CD4-positive, CD25-positive, alpha-beta regulatory T cell (primary cell): ENCODE results near the gene TFF1. TPM values are rescaled to one million over a fixed set of nuclear protein-coding genes. Genes with fewer than 3 reads are reported as not detected.
A peak's percentile ranks its signal among the peaks of the same experiment; 100 is the strongest.

Source experiments
- ATAC-seq, 2 donors: fragments of 150-1000 bp; cut with Tn5 transposase; one replicate each; pipeline ENCODE4 v1.10.0; 2021; ENCODE audit warnings: low read depth in 2 of 2, moderate number of reproducible peaks in 2 of 2, moderate library complexity in 1 of 2
- DNase-seq, 3 donors: peaks; one replicate each; pipeline versions ENCODE4 v3.0.0 to v3.0.0-alpha.2; 2012 to 2022; ENCODE audit warnings: mixed read lengths in 1 of 3
- H3K27ac ChIP-seq: one replicate; pipeline ENCODE4 v1.7.0; 2013; ENCODE audit warnings: mild to moderate bottlenecking, low read length; ENCODE audit not compliant: insufficient read depth, poor library complexity, severe bottlenecking
- H3K27me3 ChIP-seq: one replicate; pipeline ENCODE4 v1.7.0; 2013; ENCODE audit warnings: low read length; ENCODE audit not compliant: control insufficient read depth, insufficient read depth
- H3K36me3 ChIP-seq: one replicate; pipeline ENCODE4 v1.7.0; 2013; ENCODE audit warnings: mild to moderate bottlenecking, low read length, moderate library complexity; ENCODE audit not compliant: control insufficient read depth, insufficient read depth
- H3K4me1 ChIP-seq: 2 replicates; pipeline ENCODE4 v1.7.0; 2013; ENCODE audit warnings: mild to moderate bottlenecking, low read length; ENCODE audit not compliant: insufficient read depth, control insufficient read depth, poor library complexity, severe bottlenecking
- H3K4me3 ChIP-seq: one replicate; pipeline ENCODE4 v1.7.0; 2013; ENCODE audit warnings: low read depth, mild to moderate bottlenecking, low read length, moderate library complexity
- H3K9me3 ChIP-seq, 2 experiments: 1 replicate in 1 of 2; 2 replicates in 1 of 2; pipeline ENCODE4 v1.7.0; 2013; ENCODE audit warnings: low read length in 2 of 2, mild to moderate bottlenecking in 1 of 2, moderate library complexity in 1 of 2; ENCODE audit not compliant: control insufficient read depth in 2 of 2
- H3K27ac Mint-ChIP-seq, 3 donors: one replicate each; pipeline ENCODE4 v1.8.0; 2020 to 2022; ENCODE audit warnings: mild to moderate bottlenecking in 3 of 3, mixed read lengths in 3 of 3, moderate library complexity in 2 of 3
- H3K27me3 Mint-ChIP-seq: one replicate; pipeline ENCODE4 v1.8.0; 2022; ENCODE audit warnings: mild to moderate bottlenecking, mixed read lengths
- H3K36me3 Mint-ChIP-seq: one replicate; pipeline ENCODE4 v1.8.0; 2020; ENCODE audit warnings: mixed read lengths
- H3K4me1 Mint-ChIP-seq, 4 donors: one replicate each; pipeline ENCODE4 v1.8.0; 2020 to 2022; ENCODE audit warnings: mixed read lengths in 4 of 4, mild to moderate bottlenecking in 1 of 4
- H3K4me3 Mint-ChIP-seq, 4 donors: one replicate each; pipeline ENCODE4 v1.8.0; 2020 to 2022; ENCODE audit warnings: mild to moderate bottlenecking in 4 of 4, mixed read lengths in 4 of 4, moderate library complexity in 3 of 4
- H3K9me3 Mint-ChIP-seq, 7 donors: one replicate each; pipeline ENCODE4 v1.8.0; 2020 to 2022; ENCODE audit warnings: mixed read lengths in 7 of 7, mild to moderate bottlenecking in 3 of 7, moderate library complexity in 2 of 7
- polyA plus RNA-seq, 4 donors: library from polyadenylated mRNA; unstranded; fragments of 300-500 nt; fragmentation: Illumina TruSeq; gene quantifications; one replicate each; pipeline ENCODE4 v1.2.3, GENCODE V29; 2021
- total RNA-seq: library from RNA; stranded (reverse); gene quantifications from one replicate; pipeline ENCODE4 v1.2.3, GENCODE V29; 2022

The TFF1 gene
- total and polyA plus RNA-seq, 5 donors from 2014 or later = not detected

DNA sequence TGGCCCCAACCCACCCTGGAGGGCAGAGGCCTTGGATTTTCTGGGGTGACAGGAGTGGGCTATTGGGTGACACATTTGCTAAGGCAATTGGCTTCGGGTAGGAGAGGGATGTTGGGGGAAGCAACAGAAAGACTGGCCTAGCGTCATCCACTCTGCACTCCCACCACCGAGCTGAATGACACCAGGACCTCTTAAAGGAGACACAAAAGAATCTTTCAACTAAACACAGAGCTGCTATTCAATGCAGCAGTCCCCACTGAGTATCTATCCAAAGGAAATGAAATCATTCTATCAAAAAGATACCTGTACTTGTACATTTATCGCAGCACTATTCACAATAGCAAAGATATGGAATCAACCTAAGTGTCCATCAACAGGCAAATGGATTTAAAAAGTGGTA lies 21.7 kb downstream of the TFF1 start:
- no peaks in the 10 kb centered on the region for H3K36me3 Mint-ChIP-seq
- H3K4me1 Mint-ChIP-seq = no peaks in the 10 kb centered on the region
- Histone ChIP-seq H3K4me3 (no peak overlapping the region), H3K9me3 (no peaks in the 10 kb centered on the region), H3K27me3 (no peaks in the 10 kb centered on the region), H3K4me1 (no peaks in the 10 kb centered on the region), H3K27ac (no peak overlapping the region), H3K36me3 (no peaks in the 10 kb centered on the region)
- H3K27me3 Mint-ChIP-seq = no peaks in the 10 kb centered on the region
- ATAC-seq (no peak), DNase-seq (no peak)
- peaks cover 0 to 2% (median 0%) of the 10 kb centered on the region in 7 donors for H3K9me3 Mint-ChIP-seq
- no peak overlapping the region for H3K27ac Mint-ChIP-seq
- H3K4me3 Mint-ChIP-seq = no peak overlapping the region

- Histone ChIP-seq H3K4me1 (no peaks in the 10 kb centered on the region), H3K36me3 (no peaks in the 10 kb centered on the region), H3K4me3 (no peak overlapping the region), H3K27me3 (no peaks in the 10 kb centered on the region), H3K27ac (no peak overlapping the region), H3K9me3 (no peaks in the 10 kb centered on the region)
- Mint-ChIP-seq H3K27me3 (no peaks in the 10 kb centered on the region), H3K9me3 (peaks cover 0 to 2% (median 0%) of the 10 kb centered on the region in 7 donors), H3K27ac (no peak overlapping the region), H3K4me1 (no peaks in the 10 kb centered on the region), H3K4me3 (no peak overlapping the region), H3K36me3 (no peaks in the 10 kb centered on the region)
- DNase-seq (no peak), ATAC-seq (no peak)
Measured at GRCh38 chr21:42343963-42344510, 22.3 kb downstream of the TFF1 start.

- Mint-ChIP-seq H3K27me3 (no peaks in the 10 kb centered on the region), H3K4me1 (peaks cover 0 to 2% (median 0%) of the 10 kb centered on the region in 4 donors), H3K4me3 (no peak overlapping the region), H3K27ac (no peak overlapping the region), H3K9me3 (peaks cover 0 to 2% (median 0%) of the 10 kb centered on the region in 7 donors), H3K36me3 (no peaks in the 10 kb centered on the region)
- ATAC-seq = no peak
- Histone ChIP-seq H3K36me3 (no peaks in the 10 kb centered on the region), H3K4me3 (no peak overlapping the region), H3K27me3 (no peaks in the 10 kb centered on the region), H3K27ac (no peak overlapping the region), H3K4me1 (peaks cover under 1% of the 10 kb centered on the region), H3K9me3 (no peaks in the 10 kb centered on the region)
- DNase-seq = no peak
Measured at GRCh38 chr21:42343556-42343955, 22.8 kb downstream of the TFF1 start.

- Histone ChIP-seq H3K4me3 (no peak overlapping the region), H3K27me3 (no peaks in the 10 kb centered on the region), H3K9me3 (no peaks in the 10 kb centered on the region), H3K4me1 (peaks cover 5% of the 10 kb centered on the region), H3K27ac (no peak overlapping the region), H3K36me3 (no peaks in the 10 kb centered on the region)
- Mint-ChIP-seq H3K4me1 (peaks cover 0 to 4% (median under 1%) of the 10 kb centered on the region in 4 donors), H3K4me3 (no peak overlapping the region), H3K36me3 (no peaks in the 10 kb centered on the region), H3K27me3 (no peaks in the 10 kb centered on the region), H3K27ac (peak overlapping the region in 1 of 3 donors; percentile 60), H3K9me3 (peaks cover 0 to 2% (median 0%) of the 10 kb centered on the region in 7 donors)
- no peak for ATAC-seq
- DNase-seq = no peak
Measured at GRCh38 chr21:42343101-42343500, 23.2 kb downstream of the TFF1 start.

DNA sequence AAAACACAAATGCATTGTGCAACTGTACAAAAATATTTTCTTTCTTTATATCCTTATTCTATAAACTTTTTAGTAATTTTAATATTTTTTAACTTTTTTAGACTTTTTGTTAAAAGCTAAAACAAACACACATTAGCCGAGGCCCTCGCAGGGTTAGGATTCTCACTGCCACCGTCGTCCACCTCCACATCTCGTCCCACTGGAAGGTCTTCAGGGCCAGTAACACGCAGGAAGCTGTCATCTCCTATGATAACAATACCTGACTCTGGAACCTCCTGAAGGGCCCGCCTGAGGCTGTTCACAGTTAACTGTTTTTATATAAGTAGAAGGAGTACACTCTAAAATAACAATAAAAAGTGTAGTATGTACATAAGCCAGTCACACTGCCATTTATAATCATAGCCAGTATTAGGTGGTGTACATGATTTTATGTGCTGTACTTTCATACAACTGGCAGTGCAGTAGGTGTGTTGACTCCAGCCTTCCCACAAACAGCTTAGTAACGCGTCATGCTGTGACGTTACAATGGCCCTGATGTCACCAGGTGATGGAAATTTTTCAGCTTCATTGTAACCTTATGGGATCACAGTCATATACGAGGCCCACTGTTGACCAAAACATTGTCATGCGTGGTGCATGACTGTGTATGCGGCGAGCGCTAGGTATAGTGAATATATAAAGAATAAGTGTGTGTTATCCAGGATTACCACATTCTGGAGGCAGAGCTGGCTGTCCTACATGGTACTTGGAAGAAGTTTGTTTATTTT lies 24.4 kb downstream of the TFF1 start:
- no peaks in the 10 kb centered on the region for H3K36me3 Mint-ChIP-seq
- peaks cover 4 to 11% (median 6%) of the 10 kb centered on the region in 4 donors for H3K4me1 Mint-ChIP-seq
- Histone ChIP-seq H3K36me3 (no peaks in the 10 kb centered on the region), H3K9me3 (no peaks in the 10 kb centered on the region), H3K27me3 (no peaks in the 10 kb centered on the region), H3K27ac (no peak overlapping the region), H3K4me1 (peaks cover 8% of the 10 kb centered on the region), H3K4me3 (no peak overlapping the region)
- H3K9me3 Mint-ChIP-seq = peaks cover 0 to 2% (median 0%) of the 10 kb centered on the region in 7 donors
- H3K27ac Mint-ChIP-seq = no peak overlapping the region
- no peak for ATAC-seq
- DNase-seq = no peak
- H3K4me3 Mint-ChIP-seq = no peak overlapping the region
- H3K27me3 Mint-ChIP-seq = peaks cover 8% of the 10 kb centered on the region

- peaks cover 0 to 2% (median 0%) of the 10 kb centered on the region in 7 donors for H3K9me3 Mint-ChIP-seq
- H3K9me3 ChIP-seq = no peaks in the 10 kb centered on the region
- peaks cover 8% of the 10 kb centered on the region for H3K4me1 ChIP-seq
- H3K27me3 Mint-ChIP-seq = peaks cover 17% of the 10 kb centered on the region
- no peak overlapping the region for H3K4me3 ChIP-seq
- H3K4me1 Mint-ChIP-seq = peaks cover 4 to 11% (median 6%) of the 10 kb centered on the region in 4 donors
- peak overlapping the region in 1 of 3 donors; percentile 53 for H3K27ac Mint-ChIP-seq
- ATAC-seq (no peak), DNase-seq (no peak)
- H3K27me3 ChIP-seq = no peaks in the 10 kb centered on the region
- no peaks in the 10 kb centered on the region for H3K36me3 ChIP-seq
- no peaks in the 10 kb centered on the region for H3K36me3 Mint-ChIP-seq
- H3K4me3 Mint-ChIP-seq = no peak overlapping the region
- H3K27ac ChIP-seq = no peak overlapping the region
Measured at GRCh38 chr21:42340187-42341050, 25.9 kb downstream of the TFF1 start.

DNA sequence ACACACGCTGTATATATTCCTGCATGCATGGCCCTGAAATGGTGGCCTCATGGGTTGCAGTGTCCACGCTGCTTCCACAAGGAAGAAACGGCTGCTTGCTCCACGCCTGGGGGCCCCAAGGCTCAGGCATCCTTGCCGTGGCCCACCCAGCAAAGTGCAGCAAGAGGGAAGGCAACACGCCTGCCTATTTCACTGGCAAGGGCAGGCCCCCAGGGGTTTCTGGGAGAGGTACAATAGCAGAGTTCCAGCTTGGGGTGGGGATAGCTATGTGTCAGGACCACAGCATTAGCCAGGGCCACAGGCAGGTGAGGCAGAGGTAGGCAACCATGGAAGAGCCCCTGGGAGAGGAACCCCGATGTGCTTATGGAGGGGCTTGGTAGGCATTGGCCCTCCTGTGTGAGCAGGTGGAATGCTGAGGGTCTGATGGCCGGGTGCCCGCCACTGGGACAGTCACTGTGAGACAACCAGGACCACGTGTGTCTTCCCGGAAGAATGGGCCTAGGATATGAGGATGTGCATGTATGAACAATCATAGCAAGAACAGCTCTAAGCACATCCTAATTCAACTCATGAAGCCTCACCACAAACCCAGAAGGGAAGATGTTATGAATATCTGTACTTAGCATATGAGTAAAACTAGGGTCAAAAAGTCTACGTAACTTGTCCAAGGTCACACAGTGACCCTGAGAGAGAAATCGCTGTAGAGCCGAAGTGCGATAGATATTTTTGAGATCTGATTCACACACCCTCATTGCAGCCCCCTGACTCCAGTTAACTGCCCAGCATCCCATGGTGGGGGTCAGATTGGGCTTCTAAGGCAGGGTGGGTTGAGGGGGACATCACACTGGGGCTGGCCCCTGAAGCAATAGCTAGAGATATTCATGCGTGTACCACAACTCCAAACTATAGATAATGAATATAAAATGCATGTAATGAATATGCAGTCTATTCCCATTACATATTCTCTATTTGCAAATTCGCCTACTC lies 27.3 kb downstream of the TFF1 start:
- DNase-seq (no peak), ATAC-seq (no peak)
- Histone ChIP-seq H3K27me3 (no peaks in the 10 kb centered on the region), H3K4me1 (peaks cover 8% of the 10 kb centered on the region), H3K27ac (no peak overlapping the region), H3K4me3 (no peak overlapping the region), H3K9me3 (no peaks in the 10 kb centered on the region), H3K36me3 (no peaks in the 10 kb centered on the region)
- Mint-ChIP-seq H3K27ac (peak overlapping the region in 1 of 3 donors; percentile 43), H3K4me3 (no peak overlapping the region), H3K27me3 (peaks cover 27% of the 10 kb centered on the region), H3K36me3 (no peaks in the 10 kb centered on the region), H3K4me1 (peaks cover 4 to 11% (median 6%) of the 10 kb centered on the region in 4 donors), H3K9me3 (peaks cover 0 to 2% (median 0%) of the 10 kb centered on the region in 7 donors)
